ENCODE results near the gene SLC5A2. TPM values are rescaled to one million over a fixed set of nuclear protein-coding genes. Genes with fewer than 3 reads are reported as not detected.

Gene SLC5A2
- total RNA-seq (2014; rRNA removed) (0.11 TPM in 1 of 2 replicates, not detected in the other), Bru-seq, nascent RNA (percentile 15 among the genes with signal in this experiment), BruChase-seq, experiment 1, labeled RNA remaining after a 6-hour chase (percentile 14 among the genes with signal in this experiment), BruChase-seq, experiment 2, labeled RNA remaining after a 2-hour chase (percentile 19 among the genes with signal in this experiment)
- long read RNA-seq, result 0 reads

GRCh38 chr16:31483081-31483480 lies at the start of gene SLC5A2:
Gene SLC5A2 (plus strand): TSS chr16:31483123. CDS start chr16:31483137, 14 bp downstream.
- ATAC-seq, result no peak
- H3K9ac ChIP-seq (ENCODE audit: low read length), result no peak within 1 kb of the TSS
- no TSS peak for BruUV-seq (replicated peaks)
- H3F3A ChIP-seq (ENCODE audit: low read length, unreplicated experiment), result no peaks in the 10 kb centered on the region
- POLR2A ChIA-PET (ENCODE audit: unreplicated experiment), result interaction anchor here (0.7 kb wide), 1 partner anchor 230 kb away, joined by 3 read pairs; a partner anchor contains a TSS
- intact Hi-C loops (cut with micrococcal nuclease), result no loop called here
- no peak within 1 kb of the TSS for H3K4me3 ChIP-seq (ENCODE audit: low read length)
- no peak for DNase-seq
- CTCF ChIA-PET, result no interaction called here
- no peak within 1 kb of the TSS for H3K4me2 ChIP-seq (ENCODE audit: low read length)
- no peak within 1 kb of the TSS for H2AFZ ChIP-seq (ENCODE audit: low read length)
- H4K20me1 ChIP-seq (ENCODE audit: low read length), result no peaks in the 10 kb centered on the region
- no peaks in the 10 kb centered on the region for H3K36me3 ChIP-seq (ENCODE audit: low read depth, low read length)
- TF ChIP-seq, protein P1, sequence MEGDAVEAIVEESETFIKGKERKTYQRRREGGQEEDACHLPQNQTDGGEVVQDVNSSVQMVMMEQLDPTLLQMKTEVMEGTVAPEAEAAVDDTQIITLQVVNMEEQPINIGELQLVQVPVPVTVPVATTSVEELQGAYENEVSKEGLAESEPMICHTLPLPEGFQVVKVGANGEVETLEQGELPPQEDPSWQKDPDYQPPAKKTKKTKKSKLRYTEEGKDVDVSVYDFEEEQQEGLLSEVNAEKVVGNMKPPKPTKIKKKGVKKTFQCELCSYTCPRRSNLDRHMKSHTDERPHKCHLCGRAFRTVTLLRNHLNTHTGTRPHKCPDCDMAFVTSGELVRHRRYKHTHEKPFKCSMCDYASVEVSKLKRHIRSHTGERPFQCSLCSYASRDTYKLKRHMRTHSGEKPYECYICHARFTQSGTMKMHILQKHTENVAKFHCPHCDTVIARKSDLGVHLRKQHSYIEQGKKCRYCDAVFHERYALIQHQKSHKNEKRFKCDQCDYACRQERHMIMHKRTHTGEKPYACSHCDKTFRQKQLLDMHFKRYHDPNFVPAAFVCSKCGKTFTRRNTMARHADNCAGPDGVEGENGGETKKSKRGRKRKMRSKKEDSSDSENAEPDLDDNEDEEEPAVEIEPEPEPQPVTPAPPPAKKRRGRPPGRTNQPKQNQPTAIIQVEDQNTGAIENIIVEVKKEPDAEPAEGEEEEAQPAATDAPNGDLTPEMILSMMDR (conservative IDR thresholded peaks at IDR 0.05; ENCODE audit: low read depth, low read length), result no peak
- TF ChIP-seq EZH2phosphoT487 (IDR thresholded peaks at IDR 0.05; ENCODE audit: borderline replicate concordance, low read length) (no peak), EZH2 (IDR thresholded peaks at IDR 0.05; ENCODE audit: low read length, unreplicated experiment) (no peak)
- H3K27ac ChIP-seq (ENCODE audit: low read length), result no peak within 1 kb of the TSS
- no peaks in the 10 kb centered on the region; the same call in 1 of the 2 replicates for H3K4me1 ChIP-seq (ENCODE audit: insufficient read depth, low read length)
- H3K9me2 ChIP-seq (replicated peaks; ENCODE audit: low read length), result no peaks in the 10 kb centered on the region
- H3K9me3 ChIP-seq (ENCODE audit: low read length), result no peaks in the 10 kb centered on the region
- no peaks in the 10 kb centered on the region for H3K27me3 ChIP-seq (ENCODE audit: low read length)
- H3K79me2 ChIP-seq (ENCODE audit: low read length), result no peaks in the 10 kb centered on the region

- Histone ChIP-seq H3K9ac (ENCODE audit: low read length) (no peak overlapping the region), H3K36me3 (ENCODE audit: low read depth, low read length) (no peaks in the 10 kb centered on the region), H3K4me2 (ENCODE audit: low read length) (no peak overlapping the region), H3K27ac (ENCODE audit: low read length) (no peak overlapping the region), H4K20me1 (ENCODE audit: low read length) (no peaks in the 10 kb centered on the region), H3K27me3 (ENCODE audit: low read length) (no peaks in the 10 kb centered on the region), H2AFZ (ENCODE audit: low read length) (no peak overlapping the region), H3K9me2 (replicated peaks; ENCODE audit: low read length) (no peaks in the 10 kb centered on the region), H3K4me1 (ENCODE audit: insufficient read depth, low read length) (no peaks in the 10 kb centered on the region), H3K9me3 (ENCODE audit: low read length) (no peaks in the 10 kb centered on the region), H3K79me2 (ENCODE audit: low read length) (no peaks in the 10 kb centered on the region), H3K4me3 (ENCODE audit: low read length) (no peak overlapping the region), H3F3A (ENCODE audit: low read length, unreplicated experiment) (no peaks in the 10 kb centered on the region)
- TF ChIP-seq EZH2phosphoT487 (IDR thresholded peaks at IDR 0.05; ENCODE audit: borderline replicate concordance, low read length), result no peak
- TF ChIP-seq, protein P1 (conservative IDR thresholded peaks at IDR 0.05; ENCODE audit: low read depth, low read length), result no peak
- no peak for TF ChIP-seq EZH2 (IDR thresholded peaks at IDR 0.05; ENCODE audit: low read length, unreplicated experiment)
- BruUV-seq (replicated peaks), result no TSS peak
- intact Hi-C loops (cut with micrococcal nuclease), result no loop called here
- CTCF ChIA-PET, result no interaction called here
- no peak for ATAC-seq
- no peak for DNase-seq
- POLR2A ChIA-PET (ENCODE audit: unreplicated experiment), result no interaction called here
Measured at GRCh38 chr16:31435341-31436220, 47.3 kb upstream of the SLC5A2 start.
